HG03095 (cell line): ENCODE data around the gene OR2D3.
"Not testable (repeated sequence)": the region's sequence is repeated elsewhere in the genome, so short reads cannot be mapped to it uniquely, and the experiment has no call there.

Experiments used
- ATAC-seq: cut with Tn5 transposase; IDR thresholded peaks from one replicate; pipeline ENCODE4 v1.9.1; 2021; ENCODE audit warnings: moderate library complexity; ENCODE audit not compliant: unreplicated experiment

OR2D3 gene

GRCh38 chr11:6927030-6927617 is 6.3 kb downstream of the OR2D3 start:
- peak; percentile 54 for ATAC-seq

DNA sequence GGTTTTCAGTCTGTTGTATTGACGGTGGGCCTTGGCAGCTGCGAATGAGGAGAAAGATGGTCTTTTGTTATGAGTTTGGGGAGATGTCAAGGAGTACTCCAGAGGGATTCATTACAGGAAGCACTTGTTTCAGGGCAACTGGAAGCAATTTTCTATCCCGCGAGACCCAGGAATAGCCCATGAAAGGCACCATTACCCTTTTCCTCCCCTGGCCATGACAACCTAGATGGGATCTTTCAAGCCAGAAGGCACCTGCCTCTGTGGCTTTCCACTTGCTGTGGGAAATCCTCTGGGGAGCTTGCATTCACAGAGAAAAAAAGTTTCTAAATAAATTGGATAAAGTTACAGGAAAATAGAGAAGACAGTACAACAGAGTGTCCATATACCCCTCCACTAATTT is 8.1 kb downstream of the OR2D3 start:
- no peak for ATAC-seq

GRCh38 chr11:6931146-6931713 is 10.4 kb downstream of the OR2D3 start:
- no peak for ATAC-seq

- no peak for ATAC-seq
Measured at GRCh38 chr11:6932145-6932544, 11.3 kb downstream of the OR2D3 start.

DNA sequence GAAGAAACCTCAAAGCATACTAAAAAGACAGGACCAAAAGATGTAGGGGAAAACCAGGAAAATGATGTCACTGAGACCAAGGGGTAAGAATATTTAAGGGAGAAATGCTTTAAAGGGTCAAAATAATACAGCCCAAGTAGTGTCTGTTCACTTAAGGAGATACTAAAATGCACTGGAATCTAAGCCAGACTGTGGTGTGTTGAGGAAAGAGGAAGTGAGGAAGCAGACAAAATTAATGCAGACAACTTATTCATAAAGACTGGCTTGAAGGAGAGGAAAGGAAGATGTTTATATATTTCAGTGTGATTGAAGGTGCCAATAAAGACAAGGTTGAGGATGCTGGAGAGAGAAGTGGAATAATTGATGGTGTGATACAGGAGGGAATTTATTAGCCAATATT is 21.2 kb downstream of the OR2D3 start:
- ATAC-seq: no peak

DNA sequence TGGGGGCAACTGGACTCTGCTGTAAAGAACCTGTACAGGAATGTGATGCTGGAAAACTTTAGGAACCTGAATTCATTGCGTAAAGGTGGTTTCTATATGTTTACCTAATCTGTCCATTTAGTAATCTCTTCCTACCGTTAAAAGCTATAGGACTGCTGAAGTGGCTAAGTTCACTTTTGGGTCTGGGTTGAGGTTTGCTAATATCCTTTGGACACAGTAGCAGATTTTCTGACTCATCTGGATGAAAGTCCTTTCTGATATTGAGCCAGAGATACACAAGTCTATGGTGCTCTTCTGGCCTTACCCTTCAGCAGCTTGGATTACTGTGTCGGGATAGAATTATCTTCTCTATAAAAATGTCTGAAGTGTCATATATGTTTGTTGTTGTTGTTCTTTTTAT is 22.3 kb downstream of the OR2D3 start:
- no peak for ATAC-seq

DNA sequence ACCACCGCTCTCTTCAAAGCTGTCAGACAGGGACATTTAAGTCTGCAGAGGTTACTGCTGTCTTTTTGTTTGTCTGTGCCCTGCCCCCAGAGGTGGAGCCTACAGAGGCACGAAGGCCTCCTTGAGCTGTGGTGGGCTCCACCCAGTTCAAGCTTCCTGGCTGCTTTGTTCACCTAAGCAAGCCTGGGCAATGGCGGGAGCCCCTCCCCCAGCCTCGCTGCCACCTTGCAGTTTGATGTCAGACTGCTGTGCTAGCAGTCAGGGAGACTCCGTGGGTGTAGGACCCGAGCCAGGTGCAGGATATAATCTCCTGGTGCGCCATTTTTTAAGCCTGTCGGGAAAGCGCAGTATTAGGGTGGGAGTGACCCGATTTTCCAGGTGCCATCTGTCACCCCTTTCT is 33.4 kb downstream of the OR2D3 start:
- not testable (repeated sequence) for ATAC-seq

DNA sequence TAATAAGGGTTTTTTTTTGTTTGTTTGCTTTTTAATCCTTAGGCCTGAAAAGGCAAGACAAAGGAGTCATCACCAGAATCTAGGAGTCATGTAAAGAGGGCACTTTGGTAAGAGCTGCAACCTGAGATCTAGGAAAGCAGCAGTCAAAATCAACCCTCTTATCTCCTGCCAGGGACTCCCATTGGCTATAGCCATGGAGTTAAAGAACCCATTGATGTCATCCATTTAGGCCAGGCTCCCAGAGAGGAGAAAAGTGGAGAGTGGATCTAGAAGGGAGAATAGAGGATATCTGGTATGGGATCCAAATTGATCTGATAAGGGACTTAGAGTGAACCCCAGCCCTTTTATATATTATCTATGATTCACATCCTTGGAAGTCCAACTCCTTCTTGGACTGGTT is 41.3 kb downstream of the OR2D3 start:
- no peak for ATAC-seq

- ATAC-seq: peak; percentile 94
Measured at GRCh38 chr11:6962673-6963072, 41.9 kb downstream of the OR2D3 start.

- no peak for ATAC-seq
Measured at GRCh38 chr11:6968816-6969215, 48.0 kb downstream of the OR2D3 start.

DNA sequence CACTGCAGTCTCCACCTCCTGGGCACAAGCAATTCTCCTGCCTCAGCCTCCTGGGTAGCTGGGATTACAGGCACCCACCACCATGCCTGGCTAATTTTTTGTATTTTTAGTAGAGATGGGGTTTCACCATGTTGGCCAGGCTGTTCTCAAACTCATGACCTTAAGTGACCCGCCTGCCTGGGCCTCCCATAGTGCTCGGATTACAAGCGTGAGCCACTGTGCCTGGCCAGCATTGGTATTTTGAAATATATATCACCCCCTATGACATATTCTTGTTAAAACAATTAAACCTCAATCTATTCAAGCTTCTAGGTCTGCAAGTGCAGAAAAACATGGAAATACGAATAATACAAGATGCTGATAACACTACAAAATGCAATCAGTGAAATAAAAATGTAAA is 49.1 kb downstream of the OR2D3 start:
- ATAC-seq: not testable (repeated sequence)
